Measurements from ENCODE around the gene ENAH.

DNA sequence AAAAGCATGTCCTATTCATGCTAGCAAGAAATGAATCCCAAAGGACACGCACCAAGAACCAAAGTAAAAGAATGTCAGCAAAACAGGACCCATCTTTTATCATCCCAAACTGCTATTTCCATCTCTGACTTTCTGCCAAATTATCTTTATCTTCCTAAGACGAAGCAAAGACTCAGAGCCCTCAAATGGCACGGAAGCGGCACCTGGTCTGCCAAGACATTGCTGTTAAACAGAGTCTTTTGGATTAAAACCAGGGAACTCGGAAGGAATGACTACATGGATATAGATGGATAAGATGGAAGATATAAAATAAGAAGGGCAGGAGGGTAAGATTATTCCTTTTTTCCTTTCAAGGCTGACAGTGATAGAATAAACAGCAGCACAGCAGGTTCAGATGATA lies 164.2 kb downstream of the ENAH start:
- TF ChIP-seq, protein P1, sequence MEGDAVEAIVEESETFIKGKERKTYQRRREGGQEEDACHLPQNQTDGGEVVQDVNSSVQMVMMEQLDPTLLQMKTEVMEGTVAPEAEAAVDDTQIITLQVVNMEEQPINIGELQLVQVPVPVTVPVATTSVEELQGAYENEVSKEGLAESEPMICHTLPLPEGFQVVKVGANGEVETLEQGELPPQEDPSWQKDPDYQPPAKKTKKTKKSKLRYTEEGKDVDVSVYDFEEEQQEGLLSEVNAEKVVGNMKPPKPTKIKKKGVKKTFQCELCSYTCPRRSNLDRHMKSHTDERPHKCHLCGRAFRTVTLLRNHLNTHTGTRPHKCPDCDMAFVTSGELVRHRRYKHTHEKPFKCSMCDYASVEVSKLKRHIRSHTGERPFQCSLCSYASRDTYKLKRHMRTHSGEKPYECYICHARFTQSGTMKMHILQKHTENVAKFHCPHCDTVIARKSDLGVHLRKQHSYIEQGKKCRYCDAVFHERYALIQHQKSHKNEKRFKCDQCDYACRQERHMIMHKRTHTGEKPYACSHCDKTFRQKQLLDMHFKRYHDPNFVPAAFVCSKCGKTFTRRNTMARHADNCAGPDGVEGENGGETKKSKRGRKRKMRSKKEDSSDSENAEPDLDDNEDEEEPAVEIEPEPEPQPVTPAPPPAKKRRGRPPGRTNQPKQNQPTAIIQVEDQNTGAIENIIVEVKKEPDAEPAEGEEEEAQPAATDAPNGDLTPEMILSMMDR (conservative IDR thresholded peaks at IDR 0.05; ENCODE audit: low read length), result no peak
- TF ChIP-seq EZH2phosphoT487 (IDR thresholded peaks at IDR 0.05; ENCODE audit: borderline replicate concordance), result no peak
